GM18858 (cell line): ENCODE results near the gene DDX52.

Experiments
- ATAC-seq: cut with Tn5 transposase; IDR thresholded peaks from one replicate; pipeline ENCODE4 v1.9.1; 2021; ENCODE audit not compliant: unreplicated experiment

DDX52 gene

GRCh38 chr17:37592291-37592690 lies 51.0 kb downstream of the DDX52 start:
- ATAC-seq: no peak

DNA sequence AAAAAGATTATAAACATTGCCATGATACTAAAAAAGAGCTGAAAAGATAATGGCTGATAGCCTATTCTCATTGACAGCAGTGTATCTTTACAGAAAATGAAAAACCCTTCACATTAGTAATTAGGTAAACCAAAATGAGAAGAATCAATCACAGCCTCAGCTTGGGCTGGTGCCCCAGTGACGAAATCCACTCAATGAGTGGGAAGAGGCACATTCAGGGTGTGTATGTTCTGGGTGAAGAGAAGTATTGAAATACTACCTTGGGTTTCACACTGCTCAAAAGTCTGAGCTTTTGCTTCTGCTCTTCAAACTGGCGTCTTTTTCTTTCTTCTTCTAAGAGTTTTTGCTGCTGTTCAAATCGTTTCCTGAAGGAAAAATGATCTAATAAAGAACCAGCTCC lies 58.2 kb downstream of the DDX52 start:
- ATAC-seq: no peak

- no peak for ATAC-seq
Observed at GRCh38 chr17:37576281-37576680, 67.0 kb downstream of the DDX52 start.

GRCh38 chr17:37574427-37574826 lies 68.8 kb downstream of the DDX52 start:
- no peak for ATAC-seq

- ATAC-seq: no peak
Observed at GRCh38 chr17:37571674-37572073, 71.6 kb downstream of the DDX52 start.

- ATAC-seq: no peak
Observed at GRCh38 chr17:37570527-37571093, 72.6 kb downstream of the DDX52 start.

DNA sequence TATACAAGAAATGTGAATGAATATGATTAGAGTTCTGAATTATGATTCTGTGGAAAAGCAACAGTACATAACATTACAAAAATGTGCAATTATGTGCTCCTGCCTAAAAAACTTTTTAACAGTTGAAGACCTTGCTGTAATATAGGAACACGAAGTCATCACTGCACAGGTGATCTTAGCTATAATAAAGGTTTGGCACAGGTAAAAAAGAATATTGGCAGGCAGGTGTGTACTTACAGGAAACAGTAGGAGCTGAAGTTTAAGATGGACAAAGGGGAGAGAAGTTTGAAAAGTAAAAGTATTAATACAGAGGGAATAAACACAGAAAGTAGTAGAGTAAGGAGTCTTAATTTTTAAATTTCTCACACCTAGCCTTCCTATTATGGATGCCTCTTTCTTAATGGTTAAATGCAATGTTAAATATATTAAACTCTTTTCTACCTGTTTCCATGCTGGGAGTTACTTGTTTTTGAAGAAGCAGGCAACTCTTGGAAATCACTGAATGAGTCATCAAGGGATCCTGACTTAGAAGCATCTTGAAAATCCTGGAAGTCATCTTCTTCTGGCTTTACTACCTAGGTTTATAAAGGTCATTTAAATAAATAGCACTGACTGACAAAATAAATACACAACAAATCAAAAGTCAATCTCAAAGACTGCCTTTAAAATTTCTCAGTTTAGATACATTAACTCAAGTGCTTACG lies 74.7 kb downstream of the DDX52 start:
- ATAC-seq: no peak

- ATAC-seq: no peak
Observed at GRCh38 chr17:37567538-37567937, 75.7 kb downstream of the DDX52 start.

- ATAC-seq: no peak
Observed at GRCh38 chr17:37567137-37567536, 76.1 kb downstream of the DDX52 start.

GRCh38 chr17:37564252-37564651 lies 79.0 kb downstream of the DDX52 start:
- ATAC-seq: no peak

GRCh38 chr17:37562016-37562745 lies 81.1 kb downstream of the DDX52 start:
- ATAC-seq: no peak
